Measurements from ENCODE around the gene NSD1. TPM values are rescaled to one million over a fixed set of nuclear protein-coding genes. Genes with fewer than 3 reads are reported as not detected.

The NSD1 gene
- total RNA-seq, 2 experiments from 2014 or later = 87.6 to 93.3 TPM

DNA sequence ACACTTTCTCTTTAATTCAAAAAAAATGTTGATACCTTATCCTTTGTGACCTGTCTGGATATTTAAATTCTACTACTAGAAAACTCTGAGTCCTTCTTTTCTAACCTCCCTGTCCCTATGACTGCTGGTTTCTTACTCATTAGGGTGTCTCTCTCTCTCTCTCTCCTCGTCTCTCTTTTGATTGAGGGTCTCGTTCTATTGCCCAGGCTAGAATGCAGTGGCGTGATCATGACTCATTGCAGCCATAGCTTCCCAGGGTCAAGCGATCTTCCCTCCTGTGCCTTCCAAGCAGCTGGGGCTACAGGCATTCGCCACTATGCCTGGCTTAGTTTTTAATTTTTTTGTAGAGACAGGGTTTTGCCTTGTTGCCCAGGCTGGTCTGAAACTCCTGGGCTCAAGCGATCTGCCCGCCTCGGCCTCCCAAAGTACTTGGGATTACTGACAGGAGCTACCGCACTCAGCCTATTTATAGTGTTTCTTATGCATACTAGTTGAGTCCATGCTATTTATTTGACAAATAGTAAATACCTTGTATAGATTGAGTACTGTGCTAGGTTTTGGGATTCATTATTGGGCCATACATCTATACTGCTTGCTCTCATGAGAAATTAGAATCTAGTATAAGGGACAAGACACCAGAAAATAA is 61.9 kb downstream of the NSD1 start:
- no peak for ATAC-seq (ENCODE audit: poor library complexity)
- CTCF ChIA-PET = no interaction called here
- H3K4me1 Mint-ChIP-seq (ENCODE audit: low read depth) = peaks cover 14% of the 10 kb centered on the region

DNA sequence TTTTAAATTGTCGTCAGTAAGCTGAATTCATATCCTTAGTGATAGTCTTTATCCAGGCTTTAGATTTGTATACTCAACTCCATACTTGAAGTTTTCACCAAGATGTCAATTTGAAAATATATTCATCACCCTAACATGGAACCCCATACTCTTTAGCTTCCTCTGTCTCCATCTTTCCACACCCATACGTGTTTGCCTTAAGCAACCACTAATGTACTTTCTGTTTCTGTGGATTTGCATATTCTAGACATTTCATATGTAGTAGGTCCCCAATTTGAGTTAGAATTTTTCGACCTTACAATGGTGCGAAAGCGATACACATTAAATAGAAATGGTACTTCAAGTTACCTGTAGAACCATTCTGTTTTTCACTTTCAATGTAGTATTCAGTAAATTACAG is 65.2 kb downstream of the NSD1 start:
- peaks cover 4% of the 10 kb centered on the region for H3K4me1 ChIP-seq (ENCODE audit: insufficient read depth, low read length)
- ChIA-PET CTCF (interaction anchor here (1.0 to 1.3 kb wide), 3 partner anchors 54 to 87 kb away, joined by 3 read pairs; no protein-coding TSS in a partner anchor), POLR2A (no interaction called here)
- peaks cover 73% of the 10 kb centered on the region for H3K36me3 ChIP-seq (ENCODE audit: insufficient read depth, low read length)
- H3K27me3 ChIP-seq (ENCODE audit: control insufficient read depth in 1 of 2, insufficient read depth in 2 of 2, low read length in 2 of 2) = no peaks in the 10 kb centered on the region
- intact Hi-C loops (cut with DNase I, micrococcal nuclease) = loop anchor here in 1 of 2 experiments (5.0 kb wide), 1 partner anchor 86 kb away; no protein-coding TSS in a partner anchor
- TF ChIP-seq, protein P1, sequence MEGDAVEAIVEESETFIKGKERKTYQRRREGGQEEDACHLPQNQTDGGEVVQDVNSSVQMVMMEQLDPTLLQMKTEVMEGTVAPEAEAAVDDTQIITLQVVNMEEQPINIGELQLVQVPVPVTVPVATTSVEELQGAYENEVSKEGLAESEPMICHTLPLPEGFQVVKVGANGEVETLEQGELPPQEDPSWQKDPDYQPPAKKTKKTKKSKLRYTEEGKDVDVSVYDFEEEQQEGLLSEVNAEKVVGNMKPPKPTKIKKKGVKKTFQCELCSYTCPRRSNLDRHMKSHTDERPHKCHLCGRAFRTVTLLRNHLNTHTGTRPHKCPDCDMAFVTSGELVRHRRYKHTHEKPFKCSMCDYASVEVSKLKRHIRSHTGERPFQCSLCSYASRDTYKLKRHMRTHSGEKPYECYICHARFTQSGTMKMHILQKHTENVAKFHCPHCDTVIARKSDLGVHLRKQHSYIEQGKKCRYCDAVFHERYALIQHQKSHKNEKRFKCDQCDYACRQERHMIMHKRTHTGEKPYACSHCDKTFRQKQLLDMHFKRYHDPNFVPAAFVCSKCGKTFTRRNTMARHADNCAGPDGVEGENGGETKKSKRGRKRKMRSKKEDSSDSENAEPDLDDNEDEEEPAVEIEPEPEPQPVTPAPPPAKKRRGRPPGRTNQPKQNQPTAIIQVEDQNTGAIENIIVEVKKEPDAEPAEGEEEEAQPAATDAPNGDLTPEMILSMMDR (IDR thresholded peaks at IDR 0.05) = no peak
- H3K4me3 ChIP-seq (ENCODE audit: low read length) = no peak overlapping the region
- H3K27ac Mint-ChIP-seq = no peak overlapping the region
- ATAC-seq (ENCODE audit: poor library complexity) (no peak), DNase-seq (no peak)
- H3K27me3 Mint-ChIP-seq = no peaks in the 10 kb centered on the region
- H3K4me1 Mint-ChIP-seq (ENCODE audit: low read depth) = peaks cover 14% of the 10 kb centered on the region
- H3K4me3 Mint-ChIP-seq = no peak overlapping the region
- H3K9me3 ChIP-seq (ENCODE audit: control insufficient read depth in 1 of 2, insufficient read depth in 1 of 2, low read length in 2 of 2) = no peaks in the 10 kb centered on the region
- peaks cover 75% of the 10 kb centered on the region for H3K36me3 Mint-ChIP-seq (ENCODE audit: low read depth)
- H3K27ac ChIP-seq (ENCODE audit: low read depth in 1 of 2, low read length in 2 of 2) = no peak overlapping the region
- no peaks in the 10 kb centered on the region for H3K9me3 Mint-ChIP-seq

More for the DNA sequence above, 61.9 kb downstream of the NSD1 start:
- peaks cover 68% of the 10 kb centered on the region for H3K36me3 ChIP-seq (ENCODE audit: insufficient read depth, low read length)
- no peaks in the 10 kb centered on the region for H3K9me3 ChIP-seq (ENCODE audit: control insufficient read depth in 1 of 2, insufficient read depth in 1 of 2, low read length in 2 of 2)
- H3K27ac ChIP-seq (ENCODE audit: low read depth in 1 of 2, low read length in 2 of 2) = no peak overlapping the region
- DNase-seq = no peak
- H3K27me3 Mint-ChIP-seq = no peaks in the 10 kb centered on the region
- no peak overlapping the region for H3K4me3 Mint-ChIP-seq
- TF ChIP-seq, protein P1 (IDR thresholded peaks at IDR 0.05) = no peak
- POLR2A ChIA-PET = no interaction called here
- H3K4me1 ChIP-seq (ENCODE audit: insufficient read depth, low read length) = no peaks in the 10 kb centered on the region
- H3K4me3 ChIP-seq (ENCODE audit: low read length) = no peak overlapping the region
- H3K9me3 Mint-ChIP-seq = no peaks in the 10 kb centered on the region
- intact Hi-C loops (cut with DNase I, micrococcal nuclease) = loop anchor here in 1 of 2 experiments (5.0 kb wide), 1 partner anchor 83 kb away; no protein-coding TSS in a partner anchor
- H3K36me3 Mint-ChIP-seq (ENCODE audit: low read depth) = peaks cover 61% of the 10 kb centered on the region
- no peaks in the 10 kb centered on the region for H3K27me3 ChIP-seq (ENCODE audit: control insufficient read depth in 1 of 2, insufficient read depth in 2 of 2, low read length in 2 of 2)
- H3K27ac Mint-ChIP-seq = peak overlapping the region; percentile 1

DNA sequence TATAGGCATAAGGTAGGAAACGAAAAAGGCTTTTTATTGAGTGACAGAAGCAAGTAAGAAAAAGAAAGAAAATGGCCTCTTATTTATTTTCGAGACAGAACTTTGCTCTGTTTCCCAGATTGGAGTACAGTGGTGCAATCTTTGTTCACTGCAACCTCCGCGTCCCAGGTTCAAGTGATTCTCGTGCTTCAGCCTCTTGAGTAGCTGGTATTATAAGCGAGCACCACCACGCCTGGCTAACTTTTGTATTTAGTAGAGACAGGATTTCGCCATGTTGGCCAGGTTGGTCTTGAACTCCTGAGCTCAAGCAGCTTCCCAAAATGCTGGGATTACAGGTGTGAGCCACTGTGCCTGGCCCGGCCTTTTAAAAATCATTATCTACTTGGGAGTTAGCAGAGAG is 70.7 kb downstream of the NSD1 start:
- ChIA-PET POLR2A (no interaction called here), CTCF (interaction anchor here (2.2 kb wide), 1 partner anchor 91 kb away, joined by 4 read pairs; no protein-coding TSS in a partner anchor)
- Histone ChIP-seq H3K4me1 (ENCODE audit: insufficient read depth, low read length) (peaks cover 4% of the 10 kb centered on the region), H3K4me3 (ENCODE audit: low read length) (no peak overlapping the region), H3K36me3 (ENCODE audit: insufficient read depth, low read length) (peaks cover 69% of the 10 kb centered on the region), H3K27me3 (ENCODE audit: control insufficient read depth in 1 of 2, insufficient read depth in 2 of 2, low read length in 2 of 2) (no peaks in the 10 kb centered on the region), H3K9me3 (ENCODE audit: control insufficient read depth in 1 of 2, insufficient read depth in 1 of 2, low read length in 2 of 2) (no peaks in the 10 kb centered on the region), H3K27ac (ENCODE audit: low read depth in 1 of 2, low read length in 2 of 2) (no peak overlapping the region)
- intact Hi-C loops (cut with DNase I, micrococcal nuclease) = loop anchor here in 1 of 2 experiments (5.0 kb wide), 1 partner anchor 92 kb away; no protein-coding TSS in a partner anchor
- Mint-ChIP-seq H3K27me3 (no peaks in the 10 kb centered on the region), H3K9me3 (no peaks in the 10 kb centered on the region), H3K4me1 (ENCODE audit: low read depth) (no peaks in the 10 kb centered on the region), H3K4me3 (no peak overlapping the region), H3K27ac (peak overlapping the region; percentile 50), H3K36me3 (ENCODE audit: low read depth) (peaks cover 66% of the 10 kb centered on the region)
- TF ChIP-seq, protein P1 (IDR thresholded peaks at IDR 0.05) = no peak
- ATAC-seq (ENCODE audit: poor library complexity) (no peak), DNase-seq (no peak)

Measured in CD4-positive, alpha-beta T cell (primary cell).